GM19395 (cell line): ENCODE measurements around the gene COQ7.

Source experiments
- ATAC-seq: cut with Tn5 transposase; IDR thresholded peaks from one replicate; pipeline ENCODE4 v1.9.1; 2021; ENCODE audit warnings: mild to moderate bottlenecking, moderate library complexity; ENCODE audit not compliant: unreplicated experiment

The COQ7 gene

DNA sequence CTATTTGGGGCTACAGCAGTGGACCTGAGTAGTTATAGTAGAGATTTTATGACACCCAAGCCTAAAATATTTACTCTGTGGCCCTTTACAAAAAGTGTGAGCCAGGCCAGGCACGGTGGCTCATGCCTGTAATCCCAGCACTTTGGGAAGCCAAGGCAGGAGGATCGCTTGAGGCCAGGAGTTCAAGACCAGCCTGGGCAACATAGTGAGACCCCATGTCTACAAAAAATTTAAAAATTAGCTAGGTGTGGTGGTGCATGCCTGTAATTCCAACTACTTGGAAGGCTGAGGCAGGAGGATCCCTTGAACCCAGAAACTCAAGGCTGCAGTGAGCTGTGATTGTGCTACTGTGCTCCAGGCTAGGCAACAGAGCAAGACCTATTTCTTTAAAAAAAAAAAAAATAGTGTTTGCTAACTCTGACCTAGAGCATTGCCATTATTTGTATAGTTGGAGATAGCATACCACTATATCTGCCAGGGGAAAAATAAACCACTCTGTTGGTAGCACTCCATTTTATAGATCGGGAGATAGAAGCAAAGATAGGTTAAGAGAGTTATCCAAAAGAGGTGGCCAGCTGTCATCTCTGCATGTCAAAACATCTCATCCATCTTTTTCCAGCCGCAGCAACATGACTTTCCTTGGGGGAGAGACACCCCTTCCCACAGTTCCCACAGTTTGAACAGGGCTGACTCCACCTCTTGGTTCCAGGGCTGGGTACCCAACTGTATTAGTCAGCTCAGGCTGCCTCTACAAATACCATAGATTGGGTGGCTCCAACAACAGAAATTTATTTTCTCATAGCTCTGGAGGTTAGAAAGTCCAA lies 43.3 kb downstream of the COQ7 start:
- no peak for ATAC-seq

DNA sequence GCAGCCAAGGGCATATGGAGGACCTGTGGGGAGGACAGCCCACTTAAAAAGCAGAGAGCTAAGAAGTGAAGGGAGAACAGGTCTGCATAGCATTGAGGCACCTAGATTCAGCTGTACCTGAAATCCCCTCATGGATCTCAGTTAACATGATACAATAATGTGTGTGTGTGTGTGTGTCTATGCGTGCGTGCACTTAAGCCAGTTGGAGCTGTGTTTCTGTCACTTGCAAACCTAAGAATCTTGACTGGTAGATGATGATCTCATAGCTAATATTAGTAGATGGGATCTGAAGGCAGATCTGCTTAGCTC lies 44.6 kb downstream of the COQ7 start:
- ATAC-seq, result no peak

DNA sequence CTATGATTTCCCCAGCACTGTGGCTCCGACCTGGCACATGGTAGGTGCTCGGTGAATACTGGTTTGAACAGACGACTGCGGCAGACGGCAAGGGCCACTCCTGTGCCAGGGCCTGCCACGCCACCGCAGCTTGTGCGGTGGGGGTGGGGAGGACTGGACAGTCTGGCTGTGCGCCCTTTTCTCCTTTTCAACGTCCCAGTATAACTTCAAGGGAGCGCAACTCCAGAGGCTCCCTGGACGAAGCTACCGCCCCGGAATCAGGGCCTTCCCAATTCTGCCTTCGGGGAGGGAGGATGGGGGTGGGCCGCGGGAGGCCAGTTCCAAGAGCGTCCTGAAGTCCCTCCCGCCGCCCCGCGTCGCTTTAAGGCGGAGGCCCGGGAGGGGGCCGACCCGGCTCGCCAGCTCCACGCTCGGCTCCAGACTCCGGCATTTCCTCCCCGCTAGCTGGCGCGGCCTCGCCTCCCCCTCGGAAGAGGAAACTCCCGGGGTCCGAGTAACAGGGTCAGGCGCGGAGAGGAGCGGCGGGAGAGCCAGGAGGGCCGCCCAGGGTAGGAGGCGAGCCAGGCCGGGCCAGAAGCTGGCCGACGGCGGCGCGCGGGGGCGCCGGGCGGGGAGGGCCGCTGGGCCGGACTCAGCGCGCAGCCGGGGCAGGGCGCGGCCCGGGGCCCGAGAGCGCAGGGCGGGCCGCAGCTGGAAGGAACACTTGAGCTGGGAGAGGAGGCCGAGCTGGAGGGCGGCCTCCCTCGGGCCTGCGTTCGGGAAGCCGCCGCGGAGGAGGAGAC lies 46.4 kb downstream of the COQ7 start, which contains the start of gene ITPRIPL2:
ITPRIPL2 (plus strand) TSS at position 388 of the 782 bp plus-strand sequence. CDS start 498 bp downstream, outside the sequence.
- ATAC-seq, result peak; percentile 51

DNA sequence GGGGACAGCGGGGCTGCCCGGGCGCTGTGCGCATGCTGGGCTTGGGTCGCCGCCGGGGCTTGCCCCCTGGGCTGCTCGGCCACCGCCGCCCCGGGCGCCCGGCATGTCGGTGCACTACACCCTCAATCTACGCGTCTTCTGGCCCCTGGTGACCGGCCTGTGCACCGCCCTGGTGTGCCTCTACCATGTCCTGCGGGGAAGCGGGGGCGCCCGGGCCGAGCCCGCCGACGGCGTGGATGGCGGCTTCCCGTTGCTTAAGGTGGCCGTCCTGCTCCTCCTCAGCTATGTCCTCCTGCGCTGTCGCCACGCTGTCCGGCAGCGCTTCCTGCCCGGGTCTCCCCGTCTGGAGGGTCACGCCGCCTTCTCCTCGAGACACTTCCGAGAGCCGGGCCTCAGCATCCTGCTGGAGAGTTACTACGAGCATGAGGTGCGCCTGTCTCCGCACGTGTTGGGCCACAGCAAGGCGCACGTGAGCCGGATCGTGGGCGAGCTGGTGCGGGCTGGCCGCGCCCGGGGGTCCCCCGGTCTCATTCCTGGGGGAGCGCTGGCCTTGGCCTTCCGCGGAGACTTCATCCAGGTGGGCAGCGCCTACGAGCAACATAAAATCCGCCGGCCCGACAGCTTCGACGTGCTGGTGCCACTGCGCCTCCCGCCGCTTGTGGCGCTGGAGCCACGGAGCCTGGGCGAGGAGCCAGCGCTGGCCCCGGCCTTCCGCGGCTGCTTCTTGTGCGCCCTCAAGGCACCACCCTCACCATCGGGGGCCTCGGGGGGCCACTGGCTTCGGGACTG lies 47.1 kb downstream of the COQ7 start:
- ATAC-seq, result peak; percentile 38

DNA sequence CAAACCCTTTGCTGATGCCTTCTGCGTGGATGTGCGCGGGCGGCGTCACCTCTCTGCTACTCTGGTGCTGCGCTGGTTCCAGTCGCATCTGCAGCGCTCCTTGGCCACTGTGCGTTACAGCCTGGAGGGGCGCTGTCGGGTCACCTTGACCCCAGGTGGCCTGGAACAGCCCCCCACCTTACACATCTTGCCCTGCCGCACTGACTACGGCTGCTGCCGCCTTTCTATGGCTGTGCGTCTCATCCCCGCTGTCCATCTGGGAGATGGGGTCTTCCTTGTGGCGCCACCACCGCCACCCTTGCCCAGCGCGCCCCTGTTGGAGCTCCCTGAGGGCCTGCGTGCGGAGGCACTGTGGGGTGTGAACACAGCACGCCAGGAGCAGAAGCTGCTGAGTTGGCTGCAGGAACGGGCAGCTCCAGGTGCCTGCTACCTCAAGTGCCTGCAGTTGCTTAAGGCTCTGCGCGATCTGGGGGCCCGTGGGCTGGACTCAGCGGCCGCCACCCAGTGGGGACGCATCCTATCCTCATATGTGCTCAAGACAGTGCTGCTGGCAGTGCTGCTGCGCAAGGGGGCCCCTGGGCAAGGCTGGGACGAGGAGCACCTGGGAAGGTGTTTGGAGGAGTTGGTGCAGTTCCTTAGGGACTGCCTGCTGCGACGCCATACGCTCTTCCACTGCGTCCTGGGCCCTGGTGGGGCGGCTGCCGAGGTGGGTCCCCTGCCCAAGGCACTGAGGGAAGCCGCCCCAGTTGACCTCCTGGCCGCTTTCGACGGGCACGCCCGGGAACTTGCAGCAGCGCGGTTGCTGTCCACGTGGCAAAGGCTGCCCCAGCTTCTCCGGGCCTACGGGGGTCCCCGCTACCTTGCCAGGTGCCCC lies 48.0 kb downstream of the COQ7 start:
- ATAC-seq, result no peak

DNA sequence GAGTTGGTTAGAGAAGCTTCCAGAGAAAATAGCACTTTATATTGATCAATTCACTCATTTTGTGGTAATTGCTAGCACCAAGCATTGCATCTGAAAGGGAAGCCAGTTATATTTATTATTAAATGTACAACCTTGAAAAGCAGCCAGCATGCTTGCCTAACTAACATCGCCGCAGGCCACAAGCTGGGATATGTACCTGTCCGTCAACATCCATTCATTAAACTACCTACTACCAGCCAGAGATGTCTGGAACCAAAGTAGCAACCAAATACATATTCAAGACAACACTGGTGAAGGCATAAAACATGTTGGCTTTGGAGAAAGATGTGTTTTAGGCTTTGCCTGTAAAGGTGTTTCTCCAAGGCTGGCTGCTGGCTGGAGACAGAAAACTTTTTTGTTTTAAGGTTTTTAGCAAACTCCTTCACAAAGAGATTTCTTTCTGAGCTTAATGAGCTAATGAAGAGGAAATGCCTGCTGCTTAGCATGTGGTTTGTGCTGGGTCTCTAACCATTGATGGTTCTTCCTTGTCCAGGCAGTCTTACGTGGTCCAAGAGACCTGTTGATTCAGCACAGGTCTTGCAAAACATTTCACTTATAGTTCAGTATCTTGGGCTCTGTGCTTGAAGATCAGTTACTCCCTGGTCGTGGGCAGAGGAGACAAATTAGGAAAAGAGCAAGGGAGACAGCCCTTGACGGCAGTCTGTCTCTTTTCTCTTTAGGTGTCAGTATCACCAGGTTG lies 49.5 kb downstream of the COQ7 start:
- ATAC-seq, result no peak

DNA sequence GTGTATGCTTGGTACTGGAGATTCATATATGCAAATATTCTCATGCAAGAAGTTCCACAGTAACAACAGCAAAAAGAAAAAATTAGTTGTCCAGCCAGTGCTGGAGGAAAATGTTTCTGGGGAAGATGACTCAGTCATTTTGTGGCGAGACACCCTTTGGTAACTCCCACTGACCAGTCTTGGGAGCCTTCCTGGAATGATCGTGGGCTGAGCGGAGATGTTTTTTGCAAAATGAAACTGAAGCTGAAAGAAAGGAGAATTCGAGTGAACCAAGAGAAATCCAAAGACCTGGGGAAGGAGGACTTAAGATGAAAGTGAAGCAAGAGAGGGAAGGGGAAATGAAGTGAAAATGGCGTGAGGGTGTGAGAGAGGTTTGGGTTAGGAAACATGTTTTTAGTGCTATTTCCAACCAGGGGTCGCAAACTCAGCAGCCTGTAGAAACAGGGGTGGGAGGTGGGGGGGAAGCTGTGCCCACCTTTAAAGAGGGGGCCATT lies 51.6 kb downstream of the COQ7 start:
- no peak for ATAC-seq

DNA sequence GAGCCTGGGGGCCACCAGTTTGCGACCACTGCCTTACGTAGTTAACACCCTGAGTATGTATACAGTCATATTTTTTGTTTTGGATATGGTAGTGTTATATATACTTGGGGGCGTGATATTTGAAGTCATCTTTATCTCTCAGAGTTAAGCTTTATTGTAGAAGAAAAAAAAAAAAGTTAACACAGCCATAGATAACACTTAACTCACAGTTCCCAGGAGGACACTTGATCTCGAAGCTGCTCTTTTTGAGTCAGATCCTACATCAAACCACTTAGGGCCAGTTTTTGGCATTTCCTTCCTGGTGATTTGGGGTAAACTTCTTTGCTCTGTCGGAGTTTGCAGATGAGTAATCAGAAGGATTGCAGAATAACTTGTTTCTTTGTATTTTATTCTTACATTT lies 52.1 kb downstream of the COQ7 start:
- ATAC-seq, result no peak

DNA sequence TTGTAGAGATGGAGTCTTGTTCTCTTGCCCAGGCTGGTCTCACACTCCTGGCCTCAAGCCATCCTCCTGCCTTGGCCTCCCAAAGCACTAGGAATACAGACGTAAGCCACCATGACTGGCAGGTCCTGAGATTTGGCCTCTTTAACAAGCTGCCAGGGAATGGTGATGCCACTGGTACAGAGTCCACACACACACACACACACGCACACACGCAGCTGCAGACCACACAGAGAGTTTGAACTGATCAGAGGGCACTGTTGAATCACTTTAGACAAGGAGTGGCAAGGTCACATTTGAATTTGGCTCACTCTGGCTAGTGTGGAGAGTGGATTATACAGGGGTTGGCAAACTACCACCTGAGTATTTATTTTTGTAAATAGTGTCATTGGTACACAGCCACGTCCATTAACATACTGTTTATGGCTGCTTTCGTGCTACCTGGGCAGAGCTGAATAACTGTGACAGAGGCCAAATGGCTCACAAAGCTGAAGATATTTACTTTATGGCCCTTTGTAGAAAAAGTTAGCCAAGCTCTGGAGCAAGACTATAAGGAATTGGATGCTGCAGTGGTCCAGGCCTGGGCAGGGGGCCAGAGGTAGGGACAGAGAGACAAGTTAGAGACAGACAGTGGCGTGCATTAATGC lies 56.2 kb downstream of the COQ7 start:
- no peak for ATAC-seq

DNA sequence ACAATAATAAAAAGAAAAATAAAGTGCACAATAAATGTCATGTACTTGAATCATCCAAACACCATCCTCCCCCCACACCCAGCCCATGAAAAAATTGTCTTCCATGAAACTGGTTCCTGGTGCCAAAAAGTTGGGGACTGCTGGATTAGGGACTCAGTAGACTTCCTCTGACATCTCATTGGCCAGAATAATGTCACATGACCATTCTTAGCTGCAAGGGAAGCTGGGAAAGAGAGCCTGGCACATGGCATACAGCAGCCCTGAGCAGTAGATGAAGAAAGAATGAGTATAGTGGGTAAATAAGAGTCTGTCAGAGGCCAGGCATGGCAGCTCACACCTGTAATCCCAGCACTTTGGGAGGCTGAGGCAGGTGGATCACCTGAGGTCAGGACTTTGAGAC lies 58.9 kb downstream of the COQ7 start:
- ATAC-seq, result no peak

DNA sequence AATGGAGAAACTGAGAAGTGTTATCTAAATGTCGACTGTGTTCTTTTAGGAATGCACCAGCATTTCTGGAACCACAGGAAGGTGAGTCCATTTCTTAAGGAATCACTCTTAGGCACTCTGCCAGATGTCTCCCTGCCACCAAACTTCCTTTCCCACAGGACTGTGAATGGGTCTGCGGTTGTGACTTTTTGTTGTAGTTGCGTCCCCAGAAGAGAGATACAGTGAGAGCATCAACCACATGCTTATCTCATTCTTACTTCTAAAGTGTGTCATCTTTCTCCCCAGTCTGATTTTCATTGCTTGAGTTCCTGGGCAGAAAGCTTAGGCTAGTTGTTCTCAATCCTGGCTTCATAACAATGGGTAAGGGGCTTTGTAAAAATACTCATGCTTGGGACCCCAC lies 59.8 kb downstream of the COQ7 start:
- ATAC-seq, result peak; percentile 5

DNA sequence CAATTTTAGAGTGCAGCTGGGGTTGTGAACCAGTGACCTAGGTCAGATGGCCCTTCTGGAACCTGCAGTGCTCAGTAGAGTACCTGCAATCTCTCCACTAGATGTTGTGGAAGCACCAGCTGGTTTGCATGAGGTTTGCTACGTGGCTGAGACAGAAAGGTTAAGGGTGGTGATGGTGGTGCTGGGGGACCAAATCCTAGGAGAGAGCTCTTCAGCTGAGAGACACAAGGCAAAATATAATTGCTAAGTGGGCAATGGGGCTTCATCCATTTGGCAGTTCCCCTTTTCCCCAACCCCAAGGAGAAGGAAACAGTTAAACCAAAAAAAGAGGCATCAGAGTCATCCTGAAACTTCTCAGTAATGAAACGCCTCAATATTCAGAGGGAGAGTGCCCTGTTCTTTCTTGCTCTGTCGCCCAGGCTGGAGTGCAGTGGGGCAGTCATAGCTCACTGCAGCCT lies 60.3 kb downstream of the COQ7 start:
- ATAC-seq, result peak; percentile 75

DNA sequence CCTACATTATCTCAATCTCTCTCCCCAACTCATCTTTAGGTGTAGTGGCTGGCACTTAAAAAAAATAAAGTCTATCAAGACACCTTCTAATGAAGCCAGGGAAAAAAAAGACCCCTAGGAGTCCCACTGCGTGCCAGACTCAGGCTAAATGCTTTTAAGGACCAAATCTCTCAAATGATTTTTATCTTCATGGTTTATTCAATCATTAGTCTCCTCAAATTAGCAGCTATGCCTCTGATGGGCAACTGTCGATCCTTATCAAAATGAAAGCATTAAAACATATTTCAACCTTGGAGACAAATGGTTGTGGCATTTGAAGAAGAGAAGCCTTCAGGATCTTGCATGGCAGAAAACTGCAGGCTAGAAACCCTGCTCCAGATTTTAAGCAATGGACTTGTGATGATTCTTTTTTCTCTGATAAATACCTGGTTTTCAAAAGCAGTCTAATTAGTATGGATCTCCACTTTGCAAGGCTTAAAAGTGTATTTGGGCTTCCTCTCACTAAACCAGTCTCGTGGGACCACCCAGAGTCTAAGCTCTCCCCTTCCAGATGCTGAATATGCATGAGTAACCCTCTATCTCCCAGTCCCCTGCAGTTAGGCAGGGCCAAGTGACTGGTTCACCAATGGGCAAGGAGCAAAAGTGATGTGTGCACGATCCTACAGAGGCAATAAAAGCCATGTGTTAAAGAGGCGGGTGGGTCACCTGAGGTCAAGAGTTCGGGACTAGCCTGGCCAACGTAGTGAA lies 61.2 kb downstream of the COQ7 start:
- ATAC-seq, result no peak
